PC-9 (cell line): Measurements from ENCODE around the gene RCC1. TPM values are rescaled to one million over a fixed set of nuclear protein-coding genes. Genes with fewer than 3 reads are reported as not detected.
A peak's percentile ranks its signal among the peaks of the same experiment; 100 is the strongest.
"Not testable (repeated sequence)": the region's sequence is repeated elsewhere in the genome, so short reads cannot be mapped to it uniquely, and the experiment has no call there.

Experiments used
- BruUV-seq: library from RNA; stranded (reverse); fragments of 400-500 nt; replicated peaks from 2 replicates; lab custom pipeline; 2021; lab: Mats Ljungman, UMichigan
- CTCF ChIA-PET: fragments of 300-600 bp; sonication (Branson Sonifier 250); formaldehyde crosslinking; loops from one replicate; lab custom pipeline; 2022; ENCODE audit warnings: antibody characterized with exemption; lab: Charles Lee
- POLR2A ChIA-PET: fragments of 300-600 bp; sonication (Branson Sonifier 250); formaldehyde crosslinking; loops from one replicate; lab custom pipeline; 2022; ENCODE audit warnings: antibody characterized with exemption; ENCODE audit not compliant: unreplicated experiment; lab: Charles Lee
- DNase-seq, 2 experiments: peaks; one replicate each; pipeline versions ENCODE4 v3.0.0 to v3.0.0-alpha.2; 2015 to 2022; ENCODE audit warnings: mixed read lengths in 1 of 2
- H2AFZ ChIP-seq: fragments of 200-600 bp; sonication (generic); 2 replicates; pipeline ENCODE4 v1.8.1; 2017; ENCODE audit warnings: antibody characterized with exemption
- H3F3A ChIP-seq: fragments of 200-600 bp; sonication (generic); 2 replicates; pipeline ENCODE4 v1.8.1; 2017; ENCODE audit warnings: antibody characterized with exemption, mild to moderate bottlenecking, low read depth; ENCODE audit not compliant: insufficient read depth
- H3K27ac ChIP-seq: fragments of 200-600 bp; sonication (generic); 2 replicates; pipeline ENCODE4 v1.6.1; 2016; ENCODE audit warnings: mixed run types
- H3K27me3 ChIP-seq: fragments of 200-600 bp; sonication (generic); 2 replicates; pipeline ENCODE4 v1.6.1; 2016; ENCODE audit warnings: low read depth, mixed run types; ENCODE audit not compliant: insufficient read depth
- H3K36me3 ChIP-seq: fragments of 200-600 bp; sonication (generic); 2 replicates; pipeline ENCODE4 v1.6.1; 2016; ENCODE audit warnings: low read depth, mixed run types
- H3K4me1 ChIP-seq: fragments of 200-600 bp; sonication (generic); replicated peaks from 2 replicates; pipeline ENCODE4 v1.6.1; 2016; ENCODE audit warnings: mixed run types; ENCODE audit not compliant: insufficient read depth
- H3K4me2 ChIP-seq: fragments of 200-600 bp; sonication (generic); 2 replicates; pipeline ENCODE4 v1.6.1; 2017; ENCODE audit warnings: mixed run types
- H3K4me3 ChIP-seq: fragments of 200-600 bp; sonication (generic); 2 replicates; pipeline ENCODE4 v1.6.1; 2016; ENCODE audit warnings: mixed run types
- H3K79me2 ChIP-seq: fragments of 200-600 bp; sonication (generic); 2 replicates; pipeline ENCODE4 v1.6.1; 2017; ENCODE audit warnings: low read depth, mixed run types
- H3K9me2 ChIP-seq: fragments of 200-600 bp; sonication (generic); 2 replicates; pipeline ENCODE4 v1.8.1; 2017; ENCODE audit warnings: mild to moderate bottlenecking; ENCODE audit not compliant: insufficient read depth
- H3K9me3 ChIP-seq: fragments of 200-600 bp; sonication (generic); 2 replicates; pipeline ENCODE4 v1.8.1; 2016; ENCODE audit warnings: low read depth; ENCODE audit not compliant: insufficient read depth
- H4K20me1 ChIP-seq: fragments of 200-600 bp; sonication (generic); 2 replicates; pipeline ENCODE4 v1.8.1; 2017; ENCODE audit not compliant: insufficient read depth
- EZH2 ChIP-seq: fragments of 200-600 bp; sonication (generic); IDR thresholded peaks from 2 replicates; pipeline ENCODE4 v1.8.0; 2017; ENCODE audit warnings: antibody characterized with exemption, low read depth
- intact Hi-C: fragments of 100-400 bp; cut with micrococcal nuclease; formaldehyde crosslinking; loops from one replicate; pipeline ENCODE4 v1.10.0; 2022; ENCODE audit not compliant: unreplicated experiment
- total RNA-seq: library from RNA; stranded (reverse); gene quantifications from 2 replicates; pipeline ENCODE4 v1.2.3, GENCODE V29; 2021
- TF ChIP-seq, protein P1 (sequence below): fragments of 200-600 bp; sonication (generic); conservative IDR thresholded peaks from 2 replicates; pipeline ENCODE4 v1.6.1; 2017; ENCODE audit warnings: mixed run types, antibody characterized with exemption, mild to moderate bottlenecking, moderate library complexity

Gene RCC1
- total RNA-seq, 1 experiment from 2014 or later, result 134 TPM

GRCh38 chr1:28510273-28510969 lies 4.6 kb downstream of the RCC1 start:
- Histone ChIP-seq H3K9me3 (no peaks in the 10 kb centered on the region), H3K27me3 (0 out of 2 replicates have a peak, but pooled peaks cover 3% of the 10 kb centered on the region), H3F3A (peaks cover 95% of the 10 kb centered on the region), H3K4me1 (peaks cover 25% of the 10 kb centered on the region), H3K4me3 (no peak overlapping the region; the same call in 1 of the 2 replicates), H3K9me2 (no peaks in the 10 kb centered on the region), H3K27ac (peak overlapping the region; percentile 99), H3K79me2 (peaks cover 40% of the 10 kb centered on the region), H3K36me3 (peaks cover 45% of the 10 kb centered on the region), H4K20me1 (peaks cover 48% of the 10 kb centered on the region), H2AFZ (no peak overlapping the region), H3K4me2 (peak overlapping the region; percentile 99)
- peak in 1 of 2 experiments; percentile 67 for DNase-seq
- ChIA-PET CTCF (no interaction called here), POLR2A (interaction anchor here (0.6 kb wide), 3 partner anchors 13 to 635 kb away, joined by 3 to 5 read pairs (median 5); no protein-coding TSS in a partner anchor)
- TF ChIP-seq, protein P1, sequence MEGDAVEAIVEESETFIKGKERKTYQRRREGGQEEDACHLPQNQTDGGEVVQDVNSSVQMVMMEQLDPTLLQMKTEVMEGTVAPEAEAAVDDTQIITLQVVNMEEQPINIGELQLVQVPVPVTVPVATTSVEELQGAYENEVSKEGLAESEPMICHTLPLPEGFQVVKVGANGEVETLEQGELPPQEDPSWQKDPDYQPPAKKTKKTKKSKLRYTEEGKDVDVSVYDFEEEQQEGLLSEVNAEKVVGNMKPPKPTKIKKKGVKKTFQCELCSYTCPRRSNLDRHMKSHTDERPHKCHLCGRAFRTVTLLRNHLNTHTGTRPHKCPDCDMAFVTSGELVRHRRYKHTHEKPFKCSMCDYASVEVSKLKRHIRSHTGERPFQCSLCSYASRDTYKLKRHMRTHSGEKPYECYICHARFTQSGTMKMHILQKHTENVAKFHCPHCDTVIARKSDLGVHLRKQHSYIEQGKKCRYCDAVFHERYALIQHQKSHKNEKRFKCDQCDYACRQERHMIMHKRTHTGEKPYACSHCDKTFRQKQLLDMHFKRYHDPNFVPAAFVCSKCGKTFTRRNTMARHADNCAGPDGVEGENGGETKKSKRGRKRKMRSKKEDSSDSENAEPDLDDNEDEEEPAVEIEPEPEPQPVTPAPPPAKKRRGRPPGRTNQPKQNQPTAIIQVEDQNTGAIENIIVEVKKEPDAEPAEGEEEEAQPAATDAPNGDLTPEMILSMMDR, result no peak
- TF ChIP-seq EZH2, result no peak
- no TSS peak for BruUV-seq
- intact Hi-C loops, result no loop called here

DNA sequence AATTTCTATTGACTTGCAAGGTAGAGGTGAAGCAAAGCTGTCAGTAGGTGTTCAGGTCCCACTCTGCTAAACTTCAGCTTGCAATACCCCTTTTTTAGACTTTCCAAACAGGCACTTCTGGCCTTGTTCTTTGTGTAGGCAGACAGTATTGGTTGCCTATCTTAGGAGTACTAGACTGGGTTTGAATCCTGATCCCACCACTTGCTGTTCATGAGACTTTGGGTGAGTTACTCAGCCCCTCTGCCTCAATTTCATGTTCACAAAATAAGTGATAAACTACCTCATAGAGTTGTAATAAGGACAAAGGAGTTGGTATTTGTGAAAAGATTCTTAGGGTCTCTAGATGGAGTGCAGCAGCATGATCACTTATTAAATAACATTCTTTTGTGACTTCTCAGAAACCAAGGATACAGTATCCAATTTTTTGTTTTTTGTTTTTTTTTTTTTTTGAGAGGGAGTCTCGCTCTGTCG lies 5.2 kb downstream of the RCC1 start:
- peaks cover 39% of the 10 kb centered on the region for H3K79me2 ChIP-seq
- H3K27ac ChIP-seq, result peak overlapping the region; percentile 99
- no peak for TF ChIP-seq EZH2
- TF ChIP-seq, protein P1, result no peak
- H4K20me1 ChIP-seq, result peaks cover 48% of the 10 kb centered on the region
- no peaks in the 10 kb centered on the region for H3K9me3 ChIP-seq
- H3K4me2 ChIP-seq, result peak overlapping the region; percentile 99; the same call in 1 of the 2 replicates
- DNase-seq, result peak in 1 of 2 experiments; percentile 51
- no peak overlapping the region for H2AFZ ChIP-seq
- H3K4me3 ChIP-seq, result no peak overlapping the region
- 0 out of 2 replicates have a peak, but pooled peaks cover 3% of the 10 kb centered on the region for H3K27me3 ChIP-seq
- H3F3A ChIP-seq, result peaks cover 100% of the 10 kb centered on the region
- no peaks in the 10 kb centered on the region for H3K9me2 ChIP-seq
- CTCF ChIA-PET, result interaction anchor here (0.5 to 0.6 kb wide), 2 partner anchors 91 to 104 kb away, joined by 3 to 5 read pairs; no protein-coding TSS in a partner anchor
- peaks cover 25% of the 10 kb centered on the region for H3K4me1 ChIP-seq
- POLR2A ChIA-PET, result interaction anchor here (0.6 kb wide), 1 partner anchor 90 kb away, joined by 3 read pairs; no protein-coding TSS in a partner anchor
- BruUV-seq, result no TSS peak
- peaks cover 45% of the 10 kb centered on the region for H3K36me3 ChIP-seq
- intact Hi-C loops, result no loop called here

DNA sequence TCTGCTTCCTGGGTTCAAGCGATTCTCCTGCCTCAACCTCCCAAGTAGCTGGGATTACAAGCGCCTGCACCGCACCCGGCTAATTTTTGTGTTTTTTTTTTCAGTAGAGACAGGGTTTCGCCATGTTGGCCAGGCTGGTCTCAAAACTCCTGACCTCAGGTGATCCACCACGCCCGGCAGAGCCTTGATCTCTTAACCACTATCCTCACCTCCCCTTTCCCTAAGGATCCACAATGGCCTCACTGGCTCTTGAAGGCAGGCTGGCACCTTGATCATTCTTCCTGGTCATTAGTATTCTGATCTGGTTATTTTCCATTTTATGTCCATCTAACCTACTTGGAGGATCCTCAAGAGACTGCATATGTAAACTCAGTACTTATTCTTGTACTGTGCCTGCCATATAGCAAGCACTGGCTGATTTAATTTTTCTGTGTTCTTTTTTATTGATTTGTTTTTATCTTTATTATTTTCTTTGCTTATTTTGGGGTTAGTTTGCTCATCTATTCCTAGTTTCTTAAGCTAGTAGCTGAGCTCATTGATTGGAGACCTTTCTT lies 6.3 kb downstream of the RCC1 start:
- intact Hi-C loops, result no loop called here
- H3K4me3 ChIP-seq, result no peak overlapping the region
- H3K4me2 ChIP-seq, result no peak overlapping the region
- BruUV-seq, result no TSS peak
- ChIA-PET POLR2A (interaction anchor here (0.6 to 0.7 kb wide), 2 partner anchors 41 to 105 kb away, joined by 3 read pairs; no protein-coding TSS in a partner anchor), CTCF (no interaction called here)
- H3K79me2 ChIP-seq, result peaks cover 28% of the 10 kb centered on the region
- TF ChIP-seq EZH2, result no peak
- TF ChIP-seq, protein P1, result no peak
- no peaks in the 10 kb centered on the region for H3K9me2 ChIP-seq
- peak in 1 of 2 experiments; percentile 39 for DNase-seq
- H3K27me3 ChIP-seq, result 0 out of 2 replicates have a peak, but pooled peaks cover 3% of the 10 kb centered on the region
- H3K27ac ChIP-seq, result peak overlapping the region; percentile 99
- H2AFZ ChIP-seq, result no peak overlapping the region
- H3K36me3 ChIP-seq, result peaks cover 34% of the 10 kb centered on the region
- peaks cover 48% of the 10 kb centered on the region for H4K20me1 ChIP-seq
- no peaks in the 10 kb centered on the region for H3K9me3 ChIP-seq
- H3K4me1 ChIP-seq, result peaks cover 25% of the 10 kb centered on the region
- H3F3A ChIP-seq, result peaks cover 100% of the 10 kb centered on the region

- Histone ChIP-seq H3K36me3 (peaks cover 11% of the 10 kb centered on the region), H3K79me2 (peaks cover 14% of the 10 kb centered on the region), H3K4me1 (peaks cover 19% of the 10 kb centered on the region; the same call in 1 of the 2 replicates), H4K20me1 (peaks cover 45% of the 10 kb centered on the region), H3F3A (peaks cover 84% of the 10 kb centered on the region)
- intact Hi-C loops, H3K4me3 ChIP-seq, H3K27ac ChIP-seq, H3K9me2 ChIP-seq, H3K27me3 ChIP-seq, BruUV-seq, CTCF ChIA-PET, H3K9me3 ChIP-seq, DNase-seq, H2AFZ ChIP-seq, H3K4me2 ChIP-seq: not testable (repeated sequence)
- POLR2A ChIA-PET, result interaction anchor here (0.6 to 0.7 kb wide), 2 partner anchors 46 to 279 kb away, joined by 4 to 5 read pairs; partner anchors contain the start of gene ATP5IF1
These were observed 8.6 kb downstream of the RCC1 start for GRCh38 chr1:28514445-28514933.
